ENCODE measurements around the gene CAMTA1.

Gene CAMTA1

GRCh38 chr1:7613851-7614205, 828.6 kb downstream of the CAMTA1 start:
- DNase-seq (ENCODE audit: low spot score), result no peak

GRCh38 chr1:7614576-7615074, 829.4 kb downstream of the CAMTA1 start:
- no peak for DNase-seq (ENCODE audit: low spot score)

GRCh38 chr1:7615138-7615537, 829.9 kb downstream of the CAMTA1 start:
- DNase-seq (ENCODE audit: low spot score), result no peak

GRCh38 chr1:7616076-7616832, 831.0 kb downstream of the CAMTA1 start:
- DNase-seq (ENCODE audit: low spot score), result peak; percentile 73

- no peak for DNase-seq (ENCODE audit: low spot score)
Observed at GRCh38 chr1:7616953-7617352, 831.7 kb downstream of the CAMTA1 start.

- no peak for DNase-seq (ENCODE audit: low spot score)
Observed at GRCh38 chr1:7617826-7618225, 832.6 kb downstream of the CAMTA1 start.

GRCh38 chr1:7620196-7620595, 834.9 kb downstream of the CAMTA1 start:
- no peak for DNase-seq (ENCODE audit: low spot score)

- no peak for DNase-seq (ENCODE audit: low spot score)
Observed at GRCh38 chr1:7621334-7622219, 836.3 kb downstream of the CAMTA1 start.

GRCh38 chr1:7623842-7624241, 838.6 kb downstream of the CAMTA1 start:
- no peak for DNase-seq (ENCODE audit: low spot score)

GRCh38 chr1:7624791-7625355, 839.6 kb downstream of the CAMTA1 start:
- no peak for DNase-seq (ENCODE audit: low spot score)

GRCh38 chr1:7625401-7625800, 840.1 kb downstream of the CAMTA1 start:
- DNase-seq (ENCODE audit: low spot score), result no peak

- DNase-seq (ENCODE audit: low spot score), result no peak
Observed at GRCh38 chr1:7628273-7628672, 843.0 kb downstream of the CAMTA1 start.

GRCh38 chr1:7629011-7629410, 843.8 kb downstream of the CAMTA1 start:
- no peak for DNase-seq (ENCODE audit: low spot score)

- DNase-seq (ENCODE audit: low spot score), result no peak
Observed at GRCh38 chr1:7629465-7630195, 844.4 kb downstream of the CAMTA1 start.

GRCh38 chr1:7630378-7630777, 845.1 kb downstream of the CAMTA1 start:
- no peak for DNase-seq (ENCODE audit: low spot score)

GRCh38 chr1:7632176-7632575, 846.9 kb downstream of the CAMTA1 start:
- no peak for DNase-seq (ENCODE audit: low spot score)

- no peak for DNase-seq (ENCODE audit: low spot score)
Observed at GRCh38 chr1:7632681-7633080, 847.4 kb downstream of the CAMTA1 start.

GRCh38 chr1:7633506-7634245, 848.4 kb downstream of the CAMTA1 start:
- DNase-seq (ENCODE audit: low spot score), result no peak

- DNase-seq (ENCODE audit: low spot score), result no peak
Observed at GRCh38 chr1:7634546-7635240, 849.4 kb downstream of the CAMTA1 start.

- DNase-seq (ENCODE audit: low spot score), result no peak
Observed at GRCh38 chr1:7636795-7637526, 851.7 kb downstream of the CAMTA1 start.

All from left forelimb (tissue), 1 donor.